K562 (cell line): ENCODE measurements around the gene TFPI2. TPM values are rescaled to one million over a fixed set of nuclear protein-coding genes. Genes with fewer than 3 reads are reported as not detected.

Experiments
- ATAC-seq: fragments of 200-7000 bp; cut with Tn5 transposase; 3 replicates; pipeline ENCODE4 v1.9.1; 2020; ENCODE audit warnings: moderate library complexity
- BruUV-seq: library from RNA; stranded (reverse); fragments of 400-500 nt; replicated peaks from 2 replicates; lab custom pipeline; 2021; lab: Mats Ljungman, UMichigan
- CTCF ChIA-PET: fragments of 300-600 bp; formaldehyde crosslinking; extraction: SDS; loops from one replicate; lab custom pipeline; 2021; ENCODE audit warnings: low intra/inter-chr PET ratio; lab: Yijun Ruan, JAX
- POLR2A ChIA-PET: fragments of 300-600, 350-650 bp; sonication (Branson Sonifier 250); formaldehyde crosslinking; extraction: SDS; loops from one replicate; lab custom pipeline; 2021; ENCODE audit warnings: antibody characterized with exemption, inconsistent platforms; lab: Yijun Ruan, JAX
- DNase-seq, 4 experiments: peaks; one replicate each; pipeline versions ENCODE4 v3.0.0 to v3.0.0-alpha.2; 2011 to 2018; ENCODE audit warnings: low spot score in 3 of 4, mixed read lengths in 3 of 4; ENCODE audit errors: extremely low read depth in 1 of 4
- FAIRE-seq: peaks from 2 replicates; lab custom pipeline; 2011; peaks lifted over from hg19 to GRCh38; lab: Jason Lieb, UNC
- H2AFZ ChIP-seq: 2 replicates; pipeline ENCODE4 v1.6.0; 2011; ENCODE audit warnings: low read depth, low read length, control low read depth, inconsistent platforms
- H3K27ac ChIP-seq: fragments of 200-600 bp; 3 replicates; pipeline ENCODE4 v1.8.0; 2011; ENCODE audit warnings: low read depth, mild to moderate bottlenecking, control low read depth, inconsistent platforms, low read length, moderate library complexity, mixed read lengths; ENCODE audit errors: extremely low read depth
- H3K27me3 ChIP-seq, 2 experiments: fragments of 300-600 bp in 1 of 2; 2 replicates in 1 of 2; 3 replicates in 1 of 2; pipeline versions ENCODE4 v1.6.0 to v1.8.0; 2011; ENCODE audit warnings: inconsistent platforms in 2 of 2, low read length in 2 of 2, mild to moderate bottlenecking in 1 of 2, mixed read lengths in 1 of 2, moderate library complexity in 1 of 2; ENCODE audit not compliant: control insufficient read depth in 2 of 2, insufficient read depth in 2 of 2
- H3K36me3 ChIP-seq: fragments of 300-600 bp; 3 replicates; pipeline ENCODE4 v1.8.0; 2011; ENCODE audit warnings: mild to moderate bottlenecking, low read length, inconsistent platforms; ENCODE audit not compliant: control insufficient read depth, insufficient read depth
- H3K4me1 ChIP-seq, 2 experiments: fragments of 200-600 bp in 1 of 2; replicated peaks in 1 of 2; 2 replicates in 1 of 2; 3 replicates in 1 of 2; pipeline versions ENCODE4 v1.5.1 to v1.8.0; 2011; ENCODE audit warnings: inconsistent platforms in 2 of 2, low read length in 2 of 2, mild to moderate bottlenecking in 1 of 2, mixed read lengths in 1 of 2, moderate library complexity in 1 of 2; ENCODE audit not compliant: control insufficient read depth in 2 of 2, insufficient read depth in 2 of 2
- H3K4me2 ChIP-seq: 2 replicates; pipeline ENCODE4 v1.6.1; 2011; ENCODE audit warnings: low read length, control low read depth, inconsistent platforms, mixed read lengths; ENCODE audit not compliant: insufficient read depth
- H3K4me3 ChIP-seq: fragments of 200-600 bp; sonication (generic), shearing (Covaris generic); 2 replicates; pipeline ENCODE4 v1.5.1; 2016; ENCODE audit warnings: control low read depth, inconsistent platforms
- H3K79me2 ChIP-seq: fragments of 200-600 bp; 3 replicates; pipeline ENCODE4 v1.8.0; 2011; ENCODE audit warnings: low read length, inconsistent platforms; ENCODE audit not compliant: control insufficient read depth, insufficient read depth
- H3K9ac ChIP-seq, 2 experiments: 2 replicates each; pipeline versions ENCODE4 v1.6.0 to v1.6.1; 2011; ENCODE audit warnings: low read depth in 2 of 2, low read length in 2 of 2, control low read depth in 1 of 2, inconsistent platforms in 1 of 2, mild to moderate bottlenecking in 1 of 2, mixed read lengths in 1 of 2; ENCODE audit not compliant: insufficient read depth in 1 of 2
- H3K9me1 ChIP-seq: one replicate; pipeline ENCODE4 v1.6.0; 2011; ENCODE audit warnings: inconsistent platforms, mild to moderate bottlenecking, low read length, moderate library complexity; ENCODE audit not compliant: control insufficient read depth, insufficient read depth
- H3K9me3 ChIP-seq: replicated peaks from 2 replicates; pipeline ENCODE4 v1.5.1; 2011; ENCODE audit warnings: low read depth, low read length, inconsistent platforms; ENCODE audit not compliant: control insufficient read depth, insufficient read depth
- H4K20me1 ChIP-seq: replicated peaks from 2 replicates; pipeline ENCODE4 v1.6.1; 2011; ENCODE audit warnings: low read length, inconsistent platforms, mixed read lengths; ENCODE audit not compliant: control insufficient read depth, insufficient read depth
- CBFA2T3 ChIP-seq: fragments of 450-650 bp; IDR thresholded peaks from 2 replicates; pipeline ENCODE4 v1.6.1; 2017
- CSDE1 ChIP-seq, 2 experiments: fragments of 450-650 bp; IDR thresholded peaks; 2 replicates each; pipeline ENCODE4 v1.6.1; 2016; ENCODE audit warnings: mild to moderate bottlenecking in 1 of 2
- KDM1A ChIP-seq, 2 experiments: fragments of 450-650 bp; IDR thresholded peaks; 2 replicates each; pipeline ENCODE4 v1.6.1; 2016; ENCODE audit warnings: mild to moderate bottlenecking in 2 of 2
- NCOA6 ChIP-seq: fragments of 450-650 bp; IDR thresholded peaks from 2 replicates; pipeline ENCODE4 v1.6.1; 2017; ENCODE audit warnings: mild to moderate bottlenecking
- NONO ChIP-seq, 2 experiments: fragments of 200-400 bp in 1 of 2; fragments of 450-650 bp in 1 of 2; formaldehyde crosslinking in 1 of 2; IDR thresholded peaks; 2 replicates each; pipeline ENCODE4 v1.6.1; 2017; ENCODE audit warnings: low read depth in 2 of 2, mild to moderate bottlenecking in 2 of 2, moderate library complexity in 2 of 2, low read length in 1 of 2
- PRPF4 ChIP-seq: fragments of 200-400 bp; formaldehyde crosslinking; IDR thresholded peaks from one replicate; pipeline ENCODE4 v1.6.1; 2017; ENCODE audit warnings: low read length, low read depth, mild to moderate bottlenecking; ENCODE audit not compliant: insufficient read depth, poor library complexity, severe bottlenecking
- RNF2 ChIP-seq: sonication (generic); IDR thresholded peaks from 2 replicates; pipeline ENCODE4 v1.6.1; 2016
- SMAD4 ChIP-seq: fragments of 250-450 bp; sonication (Bioruptor Pico); conservative IDR thresholded peaks from 2 replicates; pipeline ENCODE4 v1.8.0; 2021; ENCODE audit warnings: inconsistent platforms, mild to moderate bottlenecking, moderate library complexity
- SMC3 ChIP-seq: conservative IDR thresholded peaks from 2 replicates; pipeline ENCODE4 v1.6.1; 2011; ENCODE audit warnings: low read depth, low read length, improper control_type of control experiment; ENCODE audit not compliant: insufficient read depth
- TEAD4 ChIP-seq, 2 experiments: sonication (generic) in 1 of 2; formaldehyde crosslinking in 1 of 2; IDR thresholded peaks; 2 replicates each; pipeline versions ENCODE4 v1.6.1 to v1.8.0; 2012 to 2022; ENCODE audit warnings: borderline replicate concordance in 1 of 2, inconsistent platforms in 1 of 2, low read length in 1 of 2, mild to moderate bottlenecking in 1 of 2, missing genetic modification reagents in 1 of 2
- WGBS: fragments of 100-300 bp; shearing (Covaris generic); methylation state at CpG from one replicate; pipeline ENCODE4 v1.1.6; 2016; ENCODE audit warnings: low coverage, mixed read lengths; ENCODE audit not compliant: insufficient coverage; ENCODE audit errors: missing lambda C conversion rate; 5-methylcytosine and 5-hydroxymethylcytosine counted together
- in situ Hi-C: fragments of 300-500 bp; cut with MboI; formaldehyde crosslinking; loops from 4 replicates; pipeline ENCODE4 v1.15.0; 2018; ENCODE audit warnings: inconsistent platforms, mixed read lengths
- intact Hi-C: fragments of 100-400 bp; cut with micrococcal nuclease; formaldehyde crosslinking; loops from 2 replicates; pipeline ENCODE4 v1.14.2; 2022
- polyA plus RNA-seq, 8 experiments: library from polyadenylated mRNA; depleted of rRNA in 4 of 8; stranded (reverse) in 5 of 8; unstranded in 3 of 8; fragments of >200 nt; fragmentation: Nextera tagmentation in 2 of 8; fragmentation: Illumina TruSeq in 1 of 8; extraction: Ambion mirVana in 2 of 8; extraction: Trizol in 1 of 8; gene quantifications; 2 replicates each; pipeline versions ENCODE4 v1.2.1 to v1.2.3, GENCODE V29; 2011 to 2014; ENCODE audit warnings: inconsistent platforms in 1 of 8, missing spikeins in 1 of 8
- total RNA-seq, 7 experiments: library from RNA; depleted of rRNA in 6 of 7; stranded (reverse); fragments of >200 nt in 6 of 7; fragmentation: Illumina TruSeq in 2 of 7; extraction: Trizol in 2 of 7; gene quantifications; 2 replicates each; pipeline versions ENCODE4 v1.2.1 to v1.2.3, GENCODE V29; 2011 to 2021; ENCODE audit warnings: low replicate concordance in 1 of 7
- TF ChIP-seq, protein P1 (sequence below): fragments of 250-450 bp; sonication (Bioruptor Pico); IDR thresholded peaks from 2 replicates; pipeline ENCODE4 v1.9.0; 2021; ENCODE audit warnings: mild to moderate bottlenecking

TFPI2 gene
- total and polyA plus RNA-seq, 9 of the 15 experiments (the other 6 are each of a cell fraction or from before 2014, with no cell fraction given), result 0.07 to 0.25 (median 0.11) TPM; not detected in 4

- TF ChIP-seq CSDE1 (IDR thresholded peaks at IDR 0.05) (no peak), KDM1A (IDR thresholded peaks at IDR 0.05) (no peak), TEAD4 (IDR thresholded peaks at IDR 0.05; ENCODE audit: low read length) (no peak), TEAD4 (CRISPR knock-in tag; IDR thresholded peaks at IDR 0.05; ENCODE audit: borderline replicate concordance) (no peak), NONO (IDR thresholded peaks at IDR 0.05; ENCODE audit: low read depth in 2 of 2, low read length in 1 of 2) (no peak), RNF2 (no peak), PRPF4 (no peak), SMAD4 (no peak)
- TF ChIP-seq, protein P1, sequence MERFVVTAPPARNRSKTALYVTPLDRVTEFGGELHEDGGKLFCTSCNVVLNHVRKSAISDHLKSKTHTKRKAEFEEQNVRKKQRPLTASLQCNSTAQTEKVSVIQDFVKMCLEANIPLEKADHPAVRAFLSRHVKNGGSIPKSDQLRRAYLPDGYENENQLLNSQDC (CRISPR knock-in tag), result no peak
Measured at GRCh38 chr7:93894426-93894825, 3.9 kb upstream of the TFPI2 start (continued).

DNA sequence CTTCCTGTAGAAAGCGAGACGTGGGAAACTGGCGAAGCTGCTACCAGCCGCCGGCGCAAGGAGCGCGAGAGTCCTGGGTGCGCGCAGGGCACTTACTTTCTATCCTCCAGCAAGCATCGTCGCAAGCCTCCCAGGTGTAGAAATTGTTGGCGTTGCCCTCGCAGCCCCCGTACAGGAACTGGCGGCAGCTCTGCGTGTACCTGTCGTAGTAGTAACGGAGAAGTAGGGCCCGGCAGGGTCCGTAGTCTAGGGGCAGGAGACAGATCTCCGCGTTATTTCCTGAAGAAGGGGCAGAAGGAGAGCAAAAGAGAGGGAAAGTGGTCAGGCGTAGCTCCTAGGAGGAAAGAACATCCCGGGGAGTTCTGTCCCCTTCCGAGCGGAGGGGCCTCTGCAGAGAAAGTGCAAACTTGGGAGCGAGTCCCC, 501 bp downstream of the TFPI2 start:
- in situ Hi-C loops, result no loop called here
- TF ChIP-seq NCOA6 (no peak), CBFA2T3 (no peak), SMC3 (no peak)
- Histone ChIP-seq H3K4me1 (peaks cover 0 to 10% of the 10 kb centered on the region in 2 experiments; a peak in 1 of 5 replicates), H3K27me3 (peaks cover 14 to 22% of the 10 kb centered on the region in 2 experiments), H3K9me3 (no peaks in the 10 kb centered on the region), H3K9ac (no peak overlapping the region), H3K36me3 (no peaks in the 10 kb centered on the region), H4K20me1 (no peaks in the 10 kb centered on the region), H3K9me1 (no peaks in the 10 kb centered on the region), H2AFZ (no peak overlapping the region), H3K4me2 (no peak overlapping the region), H3K79me2 (no peaks in the 10 kb centered on the region), H3K27ac (no peak overlapping the region), H3K4me3 (no peak overlapping the region)
- ATAC-seq, result peak; percentile 36
- ChIA-PET CTCF (no interaction called here), POLR2A (no interaction called here)
- WGBS, result 20% methylated on average over 28 of the region's 28 CpGs
- FAIRE-seq, result no peak
- no peak for DNase-seq
- BruUV-seq, result no TSS peak
- intact Hi-C loops, result loop anchor here (10.0 kb wide), 1 partner anchor 265 kb away; no protein-coding TSS in a partner anchor
